ENCODE results near the gene GTF2B.

- TF ChIP-seq, protein P1, sequence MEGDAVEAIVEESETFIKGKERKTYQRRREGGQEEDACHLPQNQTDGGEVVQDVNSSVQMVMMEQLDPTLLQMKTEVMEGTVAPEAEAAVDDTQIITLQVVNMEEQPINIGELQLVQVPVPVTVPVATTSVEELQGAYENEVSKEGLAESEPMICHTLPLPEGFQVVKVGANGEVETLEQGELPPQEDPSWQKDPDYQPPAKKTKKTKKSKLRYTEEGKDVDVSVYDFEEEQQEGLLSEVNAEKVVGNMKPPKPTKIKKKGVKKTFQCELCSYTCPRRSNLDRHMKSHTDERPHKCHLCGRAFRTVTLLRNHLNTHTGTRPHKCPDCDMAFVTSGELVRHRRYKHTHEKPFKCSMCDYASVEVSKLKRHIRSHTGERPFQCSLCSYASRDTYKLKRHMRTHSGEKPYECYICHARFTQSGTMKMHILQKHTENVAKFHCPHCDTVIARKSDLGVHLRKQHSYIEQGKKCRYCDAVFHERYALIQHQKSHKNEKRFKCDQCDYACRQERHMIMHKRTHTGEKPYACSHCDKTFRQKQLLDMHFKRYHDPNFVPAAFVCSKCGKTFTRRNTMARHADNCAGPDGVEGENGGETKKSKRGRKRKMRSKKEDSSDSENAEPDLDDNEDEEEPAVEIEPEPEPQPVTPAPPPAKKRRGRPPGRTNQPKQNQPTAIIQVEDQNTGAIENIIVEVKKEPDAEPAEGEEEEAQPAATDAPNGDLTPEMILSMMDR (IDR thresholded peaks at IDR 0.05), result peak; percentile 81
- TF ChIP-seq EZH2 (IDR thresholded peaks at IDR 0.05; ENCODE audit: borderline replicate concordance, insufficient read depth, low read depth, low read length, poor library complexity, severe bottlenecking), result no peak
These were observed 14.0 kb downstream of the GTF2B start for GRCh38 chr1:88877382-88877825.
